Liver (tissue), 9 donors: Measurements from ENCODE around the gene DCTN3. TPM values are rescaled to one million over a fixed set of nuclear protein-coding genes. Genes with fewer than 3 reads are reported as not detected.
A peak's percentile ranks its signal among the peaks of the same experiment; 100 is the strongest.

ENCODE experiments used
- DNase-seq: peaks from one replicate; pipeline ENCODE4 v3.0.0-alpha.2; 2017; ENCODE audit warnings: low spot score
- H3K27ac ChIP-seq, 2 donors: one replicate each; pipeline ENCODE4 v1.7.0; 2013; ENCODE audit warnings: inconsistent platforms in 2 of 2, low read length in 2 of 2, control low read depth in 1 of 2, low read depth in 1 of 2, mild to moderate bottlenecking in 1 of 2
- H3K27me3 ChIP-seq, 4 donors: one replicate each; pipeline versions ENCODE4 v1.6.1 to v1.7.0; 2013; ENCODE audit warnings: low read length in 3 of 4, inconsistent platforms in 1 of 4, mild to moderate bottlenecking in 1 of 4, moderate library complexity in 1 of 4; ENCODE audit not compliant: control insufficient read depth in 4 of 4, insufficient read depth in 4 of 4
- H3K36me3 ChIP-seq, 4 donors: one replicate each; pipeline versions ENCODE4 v1.6.1 to v1.7.0; 2013; ENCODE audit warnings: low read length in 3 of 4, mild to moderate bottlenecking in 3 of 4, low read depth in 1 of 4, moderate library complexity in 1 of 4; ENCODE audit not compliant: control insufficient read depth in 4 of 4, insufficient read depth in 3 of 4
- H3K4me1 ChIP-seq, 4 donors: one replicate each; pipeline versions ENCODE4 v1.6.1 to v1.7.0; 2013; ENCODE audit warnings: low read length in 3 of 4, mild to moderate bottlenecking in 3 of 4, moderate library complexity in 1 of 4; ENCODE audit not compliant: control insufficient read depth in 4 of 4, insufficient read depth in 4 of 4
- H3K4me3 ChIP-seq, 3 donors: one replicate each; pipeline versions ENCODE4 v1.6.1 to v1.7.0; 2013; ENCODE audit warnings: low read length in 3 of 3, control low read depth in 1 of 3, low read depth in 1 of 3, mild to moderate bottlenecking in 1 of 3
- H3K9ac ChIP-seq, 2 donors: one replicate each; pipeline ENCODE4 v1.7.0; 2013; ENCODE audit warnings: low read length in 2 of 2, mild to moderate bottlenecking in 2 of 2, moderate library complexity in 2 of 2, control low read depth in 1 of 2, low read depth in 1 of 2
- H3K9me3 ChIP-seq, 4 donors: one replicate each; pipeline versions ENCODE4 v1.6.1 to v1.7.0; 2013; ENCODE audit warnings: low read length in 3 of 4; ENCODE audit not compliant: control insufficient read depth in 4 of 4
- ATF3 ChIP-seq: IDR thresholded peaks from 2 replicates; pipeline ENCODE4 v1.6.1; 2016; ENCODE audit warnings: antibody characterized with exemption
- EGR1 ChIP-seq, 2 donors: IDR thresholded peaks; 2 replicates each; pipeline ENCODE4 v1.6.1; 2016 to 2018; ENCODE audit warnings: antibody characterized with exemption in 2 of 2, low read depth in 2 of 2
- FOXA1 ChIP-seq: IDR thresholded peaks from 2 replicates; pipeline ENCODE4 v1.6.1; 2016; ENCODE audit warnings: antibody characterized with exemption
- FOXA2 ChIP-seq: IDR thresholded peaks from 2 replicates; pipeline ENCODE4 v1.6.1; 2016; ENCODE audit warnings: antibody characterized with exemption
- GABPA ChIP-seq, 2 donors: IDR thresholded peaks in 1 of 2; conservative IDR thresholded peaks in 1 of 2; 2 replicates each; pipeline ENCODE4 v1.6.1; 2016; ENCODE audit warnings: antibody characterized with exemption in 2 of 2, mild to moderate bottlenecking in 1 of 2, moderate library complexity in 1 of 2
- HNF4A ChIP-seq, 2 donors: conservative IDR thresholded peaks; 2 replicates each; pipeline ENCODE4 v1.6.1; 2016; ENCODE audit warnings: antibody characterized with exemption in 2 of 2, mild to moderate bottlenecking in 2 of 2
- HNF4G ChIP-seq: IDR thresholded peaks from 2 replicates; pipeline ENCODE4 v1.6.1; 2016; ENCODE audit warnings: antibody characterized with exemption
- JUND ChIP-seq, 2 donors: IDR thresholded peaks; 2 replicates each; pipeline ENCODE4 v1.6.1; 2016; ENCODE audit warnings: antibody characterized with exemption in 2 of 2
- MAX ChIP-seq: IDR thresholded peaks from 2 replicates; pipeline ENCODE4 v1.6.1; 2016; ENCODE audit warnings: antibody characterized with exemption
- NR2F2 ChIP-seq: IDR thresholded peaks from 2 replicates; pipeline ENCODE4 v1.6.1; 2016; ENCODE audit warnings: antibody characterized with exemption
- RAD21 ChIP-seq, 2 donors: IDR thresholded peaks; 2 replicates each; pipeline ENCODE4 v1.6.1; 2016; ENCODE audit warnings: antibody characterized with exemption in 2 of 2, mild to moderate bottlenecking in 2 of 2
- REST ChIP-seq: IDR thresholded peaks from 2 replicates; pipeline ENCODE4 v1.6.1; 2016; ENCODE audit warnings: antibody characterized with exemption, mild to moderate bottlenecking
- RXRA ChIP-seq, 2 donors: IDR thresholded peaks; 2 replicates each; pipeline ENCODE4 v1.6.1; 2017 to 2018; ENCODE audit warnings: antibody characterized with exemption in 2 of 2, mild to moderate bottlenecking in 1 of 2
- SP1 ChIP-seq: IDR thresholded peaks from 2 replicates; pipeline ENCODE4 v1.6.1; 2018; ENCODE audit warnings: antibody characterized with exemption, mild to moderate bottlenecking
- TAF1 ChIP-seq: conservative IDR thresholded peaks from 2 replicates; pipeline ENCODE4 v1.6.1; 2016; ENCODE audit warnings: antibody characterized with exemption, mild to moderate bottlenecking
- YY1 ChIP-seq: IDR thresholded peaks from 2 replicates; pipeline ENCODE4 v1.6.1; 2016; ENCODE audit warnings: antibody characterized with exemption, mild to moderate bottlenecking
- WGBS: extraction: QIAGEN DNeasy Blood & Tissue Kit; methylation state at CpG from one replicate; pipeline ENCODE4 v1.1.7; 2013; 5-methylcytosine and 5-hydroxymethylcytosine counted together
- polyA plus RNA-seq, 2 donors: library from polyadenylated mRNA; stranded (reverse) in 1 of 2; unstranded in 1 of 2; fragments of 200-250 nt in 1 of 2; fragments of >200 nt in 1 of 2; fragmentation: Nextera tagmentation in 1 of 2; extraction: Ambion mirVana in 1 of 2; gene quantifications; one replicate each; pipeline versions ENCODE4 v1.2.1 to v1.2.3, GENCODE V29; 2013 to 2015
- total RNA-seq, 2 donors: library from RNA; depleted of rRNA; stranded (reverse); fragments of >200 nt; gene quantifications; one replicate each; pipeline ENCODE4 v1.2.3, GENCODE V29; 2014
- TF ChIP-seq, protein P1 (sequence below): IDR thresholded peaks from 2 replicates; pipeline ENCODE4 v1.6.1; 2016; ENCODE audit warnings: antibody characterized with exemption
- TF ChIP-seq, protein P2 (sequence below): fragments of 150-350 bp; IDR thresholded peaks from 2 replicates; pipeline ENCODE4 v1.5.1; 2017; ENCODE audit warnings: improper control_type of control experiment, low read depth, low read length; ENCODE audit not compliant: missing input control
- donor health status: healthy.
- donor health status: healthy.
- donor health status: healthy.
- donor health status: healthy.
- donor health status: healthy.

Gene DCTN3
- total and polyA plus RNA-seq, 4 donors, result 24.9 to 51.9 (median 46.7) TPM

DNA sequence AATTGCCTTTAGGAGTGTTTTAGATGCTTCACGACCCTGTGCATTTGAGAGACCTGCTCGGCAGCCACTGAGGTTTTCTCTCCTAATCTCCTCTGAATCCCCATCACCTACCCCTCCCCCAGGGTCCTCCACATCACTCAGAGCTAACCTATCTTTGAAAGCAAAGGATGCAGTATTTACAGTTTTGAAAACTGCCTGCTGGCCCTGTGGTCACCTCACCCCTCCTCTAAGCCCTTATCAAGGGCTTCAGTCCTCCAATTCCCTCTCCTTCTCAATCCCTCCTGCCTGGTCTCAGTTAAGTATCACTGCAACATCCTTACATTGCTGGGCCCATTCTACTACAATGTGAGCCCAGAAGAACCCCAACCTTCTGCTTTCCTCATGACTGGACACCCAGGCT is 13.0 kb downstream of the DCTN3 start:
- no peak for TF ChIP-seq TAF1
- TF ChIP-seq RXRA (IDR thresholded peaks at IDR 0.05), result no peak
- no peak for TF ChIP-seq GABPA (IDR thresholded peaks at IDR 0.05 in 1 of 2, conservative IDR thresholded peaks at IDR 0.05 in 1 of 2)
- TF ChIP-seq ATF3, result no peak
- no peak for TF ChIP-seq YY1
- TF ChIP-seq HNF4A (conservative IDR thresholded peaks at IDR 0.05), result no peak
- TF ChIP-seq, protein P1, sequence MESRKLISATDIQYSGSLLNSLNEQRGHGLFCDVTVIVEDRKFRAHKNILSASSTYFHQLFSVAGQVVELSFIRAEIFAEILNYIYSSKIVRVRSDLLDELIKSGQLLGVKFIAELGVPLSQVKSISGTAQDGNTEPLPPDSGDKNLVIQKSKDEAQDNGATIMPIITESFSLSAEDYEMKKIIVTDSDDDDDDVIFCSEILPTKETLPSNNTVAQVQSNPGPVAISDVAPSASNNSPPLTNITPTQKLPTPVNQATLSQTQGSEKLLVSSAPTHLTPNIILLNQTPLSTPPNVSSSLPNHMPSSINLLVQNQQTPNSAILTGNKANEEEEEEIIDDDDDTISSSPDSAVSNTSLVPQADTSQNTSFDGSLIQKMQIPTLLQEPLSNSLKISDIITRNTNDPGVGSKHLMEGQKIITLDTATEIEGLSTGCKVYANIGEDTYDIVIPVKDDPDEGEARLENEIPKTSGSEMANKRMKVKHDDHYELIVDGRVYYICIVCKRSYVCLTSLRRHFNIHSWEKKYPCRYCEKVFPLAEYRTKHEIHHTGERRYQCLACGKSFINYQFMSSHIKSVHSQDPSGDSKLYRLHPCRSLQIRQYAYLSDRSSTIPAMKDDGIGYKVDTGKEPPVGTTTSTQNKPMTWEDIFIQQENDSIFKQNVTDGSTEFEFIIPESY, result no peak
- no peak for TF ChIP-seq FOXA1
- TF ChIP-seq JUND (IDR thresholded peaks at IDR 0.05), result no peak
- TF ChIP-seq, protein P2, sequence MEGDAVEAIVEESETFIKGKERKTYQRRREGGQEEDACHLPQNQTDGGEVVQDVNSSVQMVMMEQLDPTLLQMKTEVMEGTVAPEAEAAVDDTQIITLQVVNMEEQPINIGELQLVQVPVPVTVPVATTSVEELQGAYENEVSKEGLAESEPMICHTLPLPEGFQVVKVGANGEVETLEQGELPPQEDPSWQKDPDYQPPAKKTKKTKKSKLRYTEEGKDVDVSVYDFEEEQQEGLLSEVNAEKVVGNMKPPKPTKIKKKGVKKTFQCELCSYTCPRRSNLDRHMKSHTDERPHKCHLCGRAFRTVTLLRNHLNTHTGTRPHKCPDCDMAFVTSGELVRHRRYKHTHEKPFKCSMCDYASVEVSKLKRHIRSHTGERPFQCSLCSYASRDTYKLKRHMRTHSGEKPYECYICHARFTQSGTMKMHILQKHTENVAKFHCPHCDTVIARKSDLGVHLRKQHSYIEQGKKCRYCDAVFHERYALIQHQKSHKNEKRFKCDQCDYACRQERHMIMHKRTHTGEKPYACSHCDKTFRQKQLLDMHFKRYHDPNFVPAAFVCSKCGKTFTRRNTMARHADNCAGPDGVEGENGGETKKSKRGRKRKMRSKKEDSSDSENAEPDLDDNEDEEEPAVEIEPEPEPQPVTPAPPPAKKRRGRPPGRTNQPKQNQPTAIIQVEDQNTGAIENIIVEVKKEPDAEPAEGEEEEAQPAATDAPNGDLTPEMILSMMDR, result no peak
- TF ChIP-seq SP1, result no peak
- TF ChIP-seq NR2F2, result no peak
- TF ChIP-seq MAX, result no peak
- no peak for TF ChIP-seq REST
- TF ChIP-seq FOXA2, result no peak
- no peak for TF ChIP-seq RAD21 (IDR thresholded peaks at IDR 0.05)
- TF ChIP-seq EGR1 (IDR thresholded peaks at IDR 0.05; ENCODE audit: low read depth in 2 of 2), result no peak
- no peak for TF ChIP-seq HNF4G
- Histone ChIP-seq H3K36me3 (no peaks in the 10 kb centered on the region), H3K4me3 (no peak overlapping the region), H3K9me3 (no peaks in the 10 kb centered on the region), H3K9ac (no peak overlapping the region), H3K27me3 (no peaks in the 10 kb centered on the region), H3K4me1 (peaks cover 11 to 22% (median 20%) of the 10 kb centered on the region in 4 donors), H3K27ac (peak overlapping the region in 1 of 2 donors; percentile 60)
- DNase-seq, result no peak
- 76% methylated on average over 2 of the region's 2 CpGs for WGBS
